Activated CD4-positive, alpha-beta T cell treated with anti-CD3 and anti-CD28 coated beads, Interleukin-2, amount 50 U/mL, for 4 hours (primary cell): ENCODE results near the gene RBM6.
A peak's percentile ranks its signal among the peaks of the same experiment; 100 is the strongest.

Experiments used
- DNase-seq, 2 experiments: peaks; one replicate each; pipeline ENCODE4 v3.0.0-alpha.2; 2020

Gene RBM6

GRCh38 chr3:50100386-50100785 lies 160.4 kb downstream of the RBM6 start:
- no peak for DNase-seq

- no peak for DNase-seq
These were observed 161.3 kb downstream of the RBM6 start for GRCh38 chr3:50100956-50101845.

GRCh38 chr3:50102558-50102957 lies 162.6 kb downstream of the RBM6 start:
- no peak for DNase-seq

GRCh38 chr3:50111757-50112156 lies 171.8 kb downstream of the RBM6 start:
- no peak for DNase-seq

- DNase-seq = no peak
These were observed 172.5 kb downstream of the RBM6 start for GRCh38 chr3:50112462-50112861.

GRCh38 chr3:50117120-50117519 lies 177.2 kb downstream of the RBM6 start:
- no peak for DNase-seq

- DNase-seq = no peak
These were observed 178.3 kb downstream of the RBM6 start for GRCh38 chr3:50118237-50118636.

- DNase-seq = no peak
These were observed 179.8 kb downstream of the RBM6 start for GRCh38 chr3:50119786-50120185.

GRCh38 chr3:50120364-50121071 lies 180.6 kb downstream of the RBM6 start:
- DNase-seq = no peak

GRCh38 chr3:50121072-50122032 lies 181.4 kb downstream of the RBM6 start:
- DNase-seq = peak; percentile 59 to 68

GRCh38 chr3:50122071-50122470 lies 182.1 kb downstream of the RBM6 start:
- DNase-seq = no peak

GRCh38 chr3:50122661-50123391 lies 182.9 kb downstream of the RBM6 start:
- DNase-seq = no peak

- DNase-seq = no peak
These were observed 183.6 kb downstream of the RBM6 start for GRCh38 chr3:50123394-50124051.

- no peak for DNase-seq
These were observed 184.3 kb downstream of the RBM6 start for GRCh38 chr3:50124052-50124799.

- no peak for DNase-seq
These were observed 184.8 kb downstream of the RBM6 start for GRCh38 chr3:50124800-50125178.

GRCh38 chr3:50125541-50126286 lies 185.8 kb downstream of the RBM6 start:
- DNase-seq = no peak

GRCh38 chr3:50126287-50127211 lies 186.6 kb downstream of the RBM6 start:
- no peak for DNase-seq
